ENCODE results near the gene SEMA5B.

The SEMA5B gene

DNA sequence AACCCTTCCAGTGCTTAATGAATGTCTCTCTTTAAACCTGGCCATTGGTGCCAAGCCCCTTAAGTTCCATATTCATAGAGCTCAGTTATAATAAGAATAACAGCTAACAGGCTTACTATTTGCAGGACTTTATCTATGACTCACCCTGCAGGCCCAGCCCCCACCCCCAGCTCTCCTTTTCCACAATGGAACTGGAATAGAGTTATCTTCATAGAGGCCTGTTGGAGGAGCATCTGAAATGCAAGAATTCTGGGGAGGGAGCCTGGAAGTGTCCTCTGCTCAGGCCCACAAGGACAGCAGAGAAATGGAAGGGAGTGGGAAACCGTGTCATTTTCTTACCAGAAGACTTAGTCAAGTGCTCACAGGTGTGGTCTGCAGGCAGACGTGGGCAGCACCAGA is 52.8 kb downstream of the SEMA5B start:
- Histone ChIP-seq H3K27me3 (ENCODE audit: insufficient read depth, poor library complexity, severe bottlenecking) (no peaks in the 10 kb centered on the region), H3K27ac (replicated peaks) (no peak overlapping the region), H3K4me3 (replicated peaks; ENCODE audit: insufficient read depth, low read length) (no peak overlapping the region)
- no peak for TF ChIP-seq GABPA (IDR thresholded peaks at IDR 0.05; ENCODE audit: low read depth)
- no peak for TF ChIP-seq SPI1 (IDR thresholded peaks at IDR 0.05; ENCODE audit: borderline replicate concordance, low read depth)
- TF ChIP-seq, protein P1, sequence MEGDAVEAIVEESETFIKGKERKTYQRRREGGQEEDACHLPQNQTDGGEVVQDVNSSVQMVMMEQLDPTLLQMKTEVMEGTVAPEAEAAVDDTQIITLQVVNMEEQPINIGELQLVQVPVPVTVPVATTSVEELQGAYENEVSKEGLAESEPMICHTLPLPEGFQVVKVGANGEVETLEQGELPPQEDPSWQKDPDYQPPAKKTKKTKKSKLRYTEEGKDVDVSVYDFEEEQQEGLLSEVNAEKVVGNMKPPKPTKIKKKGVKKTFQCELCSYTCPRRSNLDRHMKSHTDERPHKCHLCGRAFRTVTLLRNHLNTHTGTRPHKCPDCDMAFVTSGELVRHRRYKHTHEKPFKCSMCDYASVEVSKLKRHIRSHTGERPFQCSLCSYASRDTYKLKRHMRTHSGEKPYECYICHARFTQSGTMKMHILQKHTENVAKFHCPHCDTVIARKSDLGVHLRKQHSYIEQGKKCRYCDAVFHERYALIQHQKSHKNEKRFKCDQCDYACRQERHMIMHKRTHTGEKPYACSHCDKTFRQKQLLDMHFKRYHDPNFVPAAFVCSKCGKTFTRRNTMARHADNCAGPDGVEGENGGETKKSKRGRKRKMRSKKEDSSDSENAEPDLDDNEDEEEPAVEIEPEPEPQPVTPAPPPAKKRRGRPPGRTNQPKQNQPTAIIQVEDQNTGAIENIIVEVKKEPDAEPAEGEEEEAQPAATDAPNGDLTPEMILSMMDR (IDR thresholded peaks at IDR 0.05; ENCODE audit: insufficient read depth, low read length) = no peak
- TF ChIP-seq POLR2AphosphoS5 (IDR thresholded peaks at IDR 0.05; ENCODE audit: low read depth) = no peak
- TF ChIP-seq, protein P2, sequence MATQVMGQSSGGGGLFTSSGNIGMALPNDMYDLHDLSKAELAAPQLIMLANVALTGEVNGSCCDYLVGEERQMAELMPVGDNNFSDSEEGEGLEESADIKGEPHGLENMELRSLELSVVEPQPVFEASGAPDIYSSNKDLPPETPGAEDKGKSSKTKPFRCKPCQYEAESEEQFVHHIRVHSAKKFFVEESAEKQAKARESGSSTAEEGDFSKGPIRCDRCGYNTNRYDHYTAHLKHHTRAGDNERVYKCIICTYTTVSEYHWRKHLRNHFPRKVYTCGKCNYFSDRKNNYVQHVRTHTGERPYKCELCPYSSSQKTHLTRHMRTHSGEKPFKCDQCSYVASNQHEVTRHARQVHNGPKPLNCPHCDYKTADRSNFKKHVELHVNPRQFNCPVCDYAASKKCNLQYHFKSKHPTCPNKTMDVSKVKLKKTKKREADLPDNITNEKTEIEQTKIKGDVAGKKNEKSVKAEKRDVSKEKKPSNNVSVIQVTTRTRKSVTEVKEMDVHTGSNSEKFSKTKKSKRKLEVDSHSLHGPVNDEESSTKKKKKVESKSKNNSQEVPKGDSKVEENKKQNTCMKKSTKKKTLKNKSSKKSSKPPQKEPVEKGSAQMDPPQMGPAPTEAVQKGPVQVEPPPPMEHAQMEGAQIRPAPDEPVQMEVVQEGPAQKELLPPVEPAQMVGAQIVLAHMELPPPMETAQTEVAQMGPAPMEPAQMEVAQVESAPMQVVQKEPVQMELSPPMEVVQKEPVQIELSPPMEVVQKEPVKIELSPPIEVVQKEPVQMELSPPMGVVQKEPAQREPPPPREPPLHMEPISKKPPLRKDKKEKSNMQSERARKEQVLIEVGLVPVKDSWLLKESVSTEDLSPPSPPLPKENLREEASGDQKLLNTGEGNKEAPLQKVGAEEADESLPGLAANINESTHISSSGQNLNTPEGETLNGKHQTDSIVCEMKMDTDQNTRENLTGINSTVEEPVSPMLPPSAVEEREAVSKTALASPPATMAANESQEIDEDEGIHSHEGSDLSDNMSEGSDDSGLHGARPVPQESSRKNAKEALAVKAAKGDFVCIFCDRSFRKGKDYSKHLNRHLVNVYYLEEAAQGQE (IDR thresholded peaks at IDR 0.05; ENCODE audit: insufficient replicate concordance, low read depth) = no peak
- no peak for DNase-seq (ENCODE audit: low read depth in 1 of 2, low spot score in 1 of 2)

DNA sequence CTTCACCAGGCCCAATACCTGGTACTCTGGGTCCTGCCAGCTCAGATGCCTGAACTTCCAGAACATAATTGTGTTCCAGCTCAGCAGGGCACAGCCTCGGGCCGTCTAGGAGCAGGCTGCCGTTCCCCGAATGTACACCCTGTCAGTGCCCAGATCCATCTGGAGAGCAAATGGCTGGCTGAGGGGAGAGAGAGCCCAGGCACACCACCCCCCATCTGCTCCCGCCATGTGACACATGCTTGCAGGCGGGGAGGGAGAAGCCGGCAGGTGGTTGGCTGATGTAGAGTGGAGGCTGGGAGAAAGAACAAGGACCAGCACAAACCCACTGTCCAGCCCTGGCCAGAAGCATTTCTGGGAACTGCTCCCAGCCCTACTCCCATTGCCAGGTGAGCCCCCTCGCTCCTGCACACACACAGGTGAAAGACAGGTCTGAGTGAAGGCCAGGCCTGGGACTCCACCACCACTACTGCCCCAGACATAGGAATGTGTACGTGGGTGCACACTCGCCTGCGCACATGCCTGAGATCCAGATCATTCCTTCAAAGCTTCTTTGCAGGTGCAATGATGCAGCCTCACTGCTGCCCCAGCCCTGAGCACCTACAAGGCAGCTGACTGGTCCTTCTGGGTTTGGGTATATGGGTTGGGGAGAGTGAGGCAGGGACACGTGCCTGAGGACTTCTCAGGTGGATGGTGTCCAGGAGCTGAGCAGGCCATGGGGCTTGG is 53.5 kb downstream of the SEMA5B start:
- no peaks in the 10 kb centered on the region for H3K27me3 ChIP-seq (ENCODE audit: insufficient read depth, poor library complexity, severe bottlenecking)
- H3K27ac ChIP-seq (replicated peaks) = no peak overlapping the region
- TF ChIP-seq, protein P1 (IDR thresholded peaks at IDR 0.05; ENCODE audit: insufficient read depth, low read length) = no peak
- TF ChIP-seq POLR2AphosphoS5 (IDR thresholded peaks at IDR 0.05; ENCODE audit: low read depth) (no peak), SPI1 (IDR thresholded peaks at IDR 0.05; ENCODE audit: borderline replicate concordance, low read depth) (no peak), GABPA (IDR thresholded peaks at IDR 0.05; ENCODE audit: low read depth) (no peak)
- TF ChIP-seq, protein P2 (IDR thresholded peaks at IDR 0.05; ENCODE audit: insufficient replicate concordance, low read depth) = no peak
- H3K4me3 ChIP-seq (replicated peaks; ENCODE audit: insufficient read depth, low read length) = no peak overlapping the region
- DNase-seq (ENCODE audit: low read depth in 1 of 2, low spot score in 1 of 2) = no peak

DNA sequence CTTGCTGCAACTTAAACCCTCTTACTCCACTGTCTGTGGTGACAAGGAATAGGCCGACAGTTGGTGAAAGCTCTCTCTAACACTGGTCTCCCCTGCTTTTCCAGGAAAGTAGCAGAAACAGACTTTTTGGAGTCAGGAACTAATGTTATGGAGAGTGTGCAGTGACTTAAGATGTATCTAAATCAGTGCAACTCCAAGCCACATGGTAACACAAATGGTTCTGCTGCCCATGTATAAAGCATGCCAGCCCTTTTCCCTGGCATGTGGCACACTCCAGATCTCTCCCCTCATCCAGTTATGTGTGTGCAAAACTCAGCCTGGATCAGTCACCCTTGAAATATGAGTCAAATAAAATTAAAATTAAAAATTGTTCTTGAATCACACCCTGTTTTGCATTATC is 55.4 kb downstream of the SEMA5B start:
- Histone ChIP-seq H3K27me3 (ENCODE audit: insufficient read depth, poor library complexity, severe bottlenecking) (no peaks in the 10 kb centered on the region), H3K4me3 (replicated peaks; ENCODE audit: insufficient read depth, low read length) (no peak overlapping the region), H3K27ac (replicated peaks) (no peak overlapping the region)
- TF ChIP-seq, protein P2 (IDR thresholded peaks at IDR 0.05; ENCODE audit: insufficient replicate concordance, low read depth) = no peak
- TF ChIP-seq POLR2AphosphoS5 (IDR thresholded peaks at IDR 0.05; ENCODE audit: low read depth) = no peak
- TF ChIP-seq GABPA (IDR thresholded peaks at IDR 0.05; ENCODE audit: low read depth) = no peak
- TF ChIP-seq, protein P1 (IDR thresholded peaks at IDR 0.05; ENCODE audit: insufficient read depth, low read length) = no peak
- no peak for TF ChIP-seq SPI1 (IDR thresholded peaks at IDR 0.05; ENCODE audit: borderline replicate concordance, low read depth)
- no peak for DNase-seq (ENCODE audit: low read depth in 1 of 2, low spot score in 1 of 2)

Measured in HL-60 (cell line).